Measurements from ENCODE around the gene SPOP. TPM values are rescaled to one million over a fixed set of nuclear protein-coding genes. Genes with fewer than 3 reads are reported as not detected.

Gene SPOP
- total and polyA plus RNA-seq, 9 of the 15 experiments (the other 6 are each of a cell fraction or from before 2014, with no cell fraction given): 34.2 to 65.9 (median 39.7) TPM

- TF ChIP-seq ZBTB7A (IDR thresholded peaks at IDR 0.05; ENCODE audit: borderline replicate concordance, control insufficient read depth, low read depth, low read length): peak; percentile 61
- TF ChIP-seq MBD2 (IDR thresholded peaks at IDR 0.05; ENCODE audit: borderline replicate concordance, low read depth): no peak
- TF ChIP-seq ZFX (CRISPR knock-in tag; IDR thresholded peaks at IDR 0.05): peak; percentile 44
- no peak for TF ChIP-seq KDM1A (IDR thresholded peaks at IDR 0.05)
- no peak for TF ChIP-seq LEF1 (IDR thresholded peaks at IDR 0.05)
- TF ChIP-seq MCM7 (IDR thresholded peaks at IDR 0.05): no peak
- TF ChIP-seq ZNF436 (CRISPR knock-in tag; IDR thresholded peaks at IDR 0.05): no peak
- no peak for TF ChIP-seq GTF2A2 (tag; IDR thresholded peaks at IDR 0.05)
- TF ChIP-seq XRCC5 (IDR thresholded peaks at IDR 0.05; ENCODE audit: low read depth, low read length): no peak
- TF ChIP-seq ELF2 (CRISPR knock-in tag; IDR thresholded peaks at IDR 0.05): no peak
- no peak for TF ChIP-seq ZNF551 (CRISPR knock-in tag; IDR thresholded peaks at IDR 0.05)
- no peak for TF ChIP-seq ADNP (tag; IDR thresholded peaks at IDR 0.05)
- peak; percentile 69 for TF ChIP-seq MYC (IDR thresholded peaks at IDR 0.05; ENCODE audit: low read depth, low read length)
- TF ChIP-seq MYC (CRISPR knock-in tag; IDR thresholded peaks at IDR 0.05; ENCODE audit: borderline replicate concordance, low read depth): no peak
- TF ChIP-seq U2AF1 (optimal IDR thresholded peaks at IDR 0.05; ENCODE audit: low read depth, low read length): no peak
- TF ChIP-seq ZNF277 (CRISPR knock-in tag; IDR thresholded peaks at IDR 0.05; ENCODE audit: borderline replicate concordance): no peak
- no peak for TF ChIP-seq MLLT1 (IDR thresholded peaks at IDR 0.05)
- no peak for TF ChIP-seq EZH2 (IDR thresholded peaks at IDR 0.05; ENCODE audit: borderline replicate concordance, low read depth, low read length)
- no peak for TF ChIP-seq GATAD2B (IDR thresholded peaks at IDR 0.05; ENCODE audit: borderline replicate concordance)
- TF ChIP-seq SIN3A (IDR thresholded peaks at IDR 0.05; ENCODE audit: borderline replicate concordance in 2 of 2, control insufficient read depth in 1 of 2, low read depth in 2 of 2, low read length in 2 of 2): no peak
- TF ChIP-seq SIX5 (IDR thresholded peaks at IDR 0.05; ENCODE audit: borderline replicate concordance in 1 of 2, insufficient read depth in 1 of 2, low read depth in 1 of 2, low read length in 2 of 2): no peak
- TF ChIP-seq ZKSCAN3 (CRISPR knock-in tag; IDR thresholded peaks at IDR 0.05): no peak
- TF ChIP-seq E4F1 (CRISPR knock-in tag; IDR thresholded peaks at IDR 0.05; ENCODE audit: borderline replicate concordance): no peak
- no peak for TF ChIP-seq POLR2H (tag; IDR thresholded peaks at IDR 0.05; ENCODE audit: low read depth)
Observed at GRCh38 chr17:49556223-49556943, 121.5 kb downstream of the SPOP start (continued).
